ENCODE data around the gene KRTAP10-5.

- no peak for TF ChIP-seq CTCF (IDR thresholded peaks at IDR 0.05)
- no peak for TF ChIP-seq EP300 (IDR thresholded peaks at IDR 0.05)
- TF ChIP-seq POLR2A (IDR thresholded peaks at IDR 0.05; ENCODE audit: low read depth), result no peak
Observed at GRCh38 chr21:44548381-44548780, 32.0 kb downstream of the KRTAP10-5 start.
